K562 (cell line): Measurements from ENCODE around the gene IL12RB1. TPM values are rescaled to one million over a fixed set of nuclear protein-coding genes. Genes with fewer than 3 reads are reported as not detected.
A peak's percentile ranks its signal among the peaks of the same experiment; 100 is the strongest.

ENCODE experiments used
- ARID3A ChIP-seq: IDR thresholded peaks from 2 replicates; pipeline ENCODE4 v1.6.1; 2012; ENCODE audit warnings: low read depth, low read length, improper control_type of control experiment, borderline replicate concordance
- COPS2 ChIP-seq: fragments of 450-650 bp; conservative IDR thresholded peaks from 2 replicates; pipeline ENCODE4 v1.6.1; 2016; ENCODE audit warnings: mild to moderate bottlenecking, moderate library complexity
- EP400 ChIP-seq: fragments of 450-650 bp; IDR thresholded peaks from 2 replicates; pipeline ENCODE4 v1.6.1; 2017; ENCODE audit warnings: antibody characterized with exemption, mild to moderate bottlenecking, moderate library complexity
- HMGN3 ChIP-seq: IDR thresholded peaks from 2 replicates; pipeline ENCODE4 v1.6.1; 2011; ENCODE audit warnings: borderline replicate concordance, low read depth, mild to moderate bottlenecking, mixed read lengths, low read length; ENCODE audit not compliant: insufficient read length; ENCODE audit errors: extremely low read depth
- HNRNPLL ChIP-seq: fragments of 200-400 bp; formaldehyde crosslinking; IDR thresholded peaks from 2 replicates; pipeline ENCODE4 v1.6.1; 2017; ENCODE audit warnings: low read length, low read depth, mild to moderate bottlenecking; ENCODE audit not compliant: poor library complexity, severe bottlenecking
- MCM2 ChIP-seq: fragments of 450-650 bp; IDR thresholded peaks from 2 replicates; pipeline ENCODE4 v1.6.1; 2017; ENCODE audit warnings: low read depth, mild to moderate bottlenecking
- MYC ChIP-seq, 2 experiments: fragments of 250-450 bp in 1 of 2; sonication (Bioruptor Pico) in 1 of 2; IDR thresholded peaks; 2 replicates each; pipeline versions ENCODE4 v1.5.1 to v1.6.1; 2012 to 2021; ENCODE audit warnings: low read depth in 2 of 2, borderline replicate concordance in 1 of 2, improper control_type of control experiment in 1 of 2, low read length in 1 of 2, mild to moderate bottlenecking in 1 of 2, moderate library complexity in 1 of 2
- NELFE ChIP-seq: IDR thresholded peaks from 2 replicates; pipeline ENCODE4 v1.6.1; 2011; ENCODE audit warnings: mild to moderate bottlenecking; ENCODE audit not compliant: insufficient read depth, insufficient read length
- POLR2A ChIP-seq: fragments of 450-650 bp; conservative IDR thresholded peaks from 2 replicates; pipeline ENCODE4 v1.6.1; 2016
- PYGO2 ChIP-seq: fragments of 450-650 bp; IDR thresholded peaks from 2 replicates; pipeline ENCODE4 v1.6.1; 2016; ENCODE audit warnings: mild to moderate bottlenecking, missing genetic modification characterization, moderate library complexity, missing compliant biosample characterization
- SRF ChIP-seq, 2 experiments: fragments of 250-450, 450-650 bp in 1 of 2; sonication (Bioruptor Pico) in 1 of 2; sonication (generic) in 1 of 2; formaldehyde crosslinking; IDR thresholded peaks; 2 replicates each; pipeline versions ENCODE4 v1.5.0 to v1.5.1; 2020 to 2022; ENCODE audit warnings: mild to moderate bottlenecking in 1 of 2, missing genetic modification reagents in 1 of 2
- TOE1 ChIP-seq, 2 experiments: fragments of 450-650 bp in 1 of 2; sonication (generic) in 1 of 2; formaldehyde crosslinking in 1 of 2; IDR thresholded peaks; 2 replicates each; pipeline versions ENCODE4 v1.7.1 to v1.8.0; 2016 to 2022; ENCODE audit warnings: borderline replicate concordance in 2 of 2, mild to moderate bottlenecking in 2 of 2, antibody characterized with exemption in 1 of 2, inconsistent platforms in 1 of 2, low read depth in 1 of 2, missing genetic modification reagents in 1 of 2, moderate library complexity in 1 of 2
- ZNF133 ChIP-seq: fragments of 250-450 bp; sonication (Bioruptor Pico); IDR thresholded peaks from 2 replicates; pipeline ENCODE4 v1.4.0; 2020; ENCODE audit warnings: mild to moderate bottlenecking
- ZNF140 ChIP-seq: fragments of 250-450 bp; sonication (Bioruptor Pico); IDR thresholded peaks from 2 replicates; pipeline ENCODE4 v1.8.0; 2021; ENCODE audit warnings: moderate library complexity, mild to moderate bottlenecking, inconsistent platforms
- ZSCAN32 ChIP-seq: fragments of 450-650 bp; formaldehyde crosslinking; IDR thresholded peaks from 2 replicates; pipeline ENCODE4 v1.4.0; 2020; ENCODE audit warnings: mild to moderate bottlenecking, moderate library complexity
- polyA plus RNA-seq, 8 experiments: library from polyadenylated mRNA; depleted of rRNA in 4 of 8; stranded (reverse) in 5 of 8; unstranded in 3 of 8; fragments of >200 nt; fragmentation: Nextera tagmentation in 2 of 8; fragmentation: Illumina TruSeq in 1 of 8; extraction: Ambion mirVana in 2 of 8; extraction: Trizol in 1 of 8; gene quantifications; 2 replicates each; pipeline versions ENCODE4 v1.2.1 to v1.2.3, GENCODE V29; 2011 to 2014; ENCODE audit warnings: inconsistent platforms in 1 of 8, missing spikeins in 1 of 8
- total RNA-seq, 7 experiments: library from RNA; depleted of rRNA in 6 of 7; stranded (reverse); fragments of >200 nt in 6 of 7; fragmentation: Illumina TruSeq in 2 of 7; extraction: Trizol in 2 of 7; gene quantifications; 2 replicates each; pipeline versions ENCODE4 v1.2.1 to v1.2.3, GENCODE V29; 2011 to 2021; ENCODE audit warnings: low replicate concordance in 1 of 7
- TF ChIP-seq, protein P1 (sequence below): fragments of 250-450 bp; sonication (Bioruptor Pico); IDR thresholded peaks from 2 replicates; pipeline ENCODE4 v1.8.0; 2022; ENCODE audit warnings: inconsistent platforms
- TF ChIP-seq, protein P2 (sequence below): fragments of 250-450 bp; sonication (Bioruptor Pico); IDR thresholded peaks from 2 replicates; pipeline ENCODE4 v1.4.0; 2020

The IL12RB1 gene
- total and polyA plus RNA-seq, 9 of the 15 experiments (the other 6 are each of a cell fraction or from before 2014, with no cell fraction given) = 0.04 to 0.07 (median 0.06) TPM; not detected in 5

GRCh38 chr19:18058208-18059009 is 28.3 kb downstream of the IL12RB1 start (continued):
- TF ChIP-seq, protein P1, sequence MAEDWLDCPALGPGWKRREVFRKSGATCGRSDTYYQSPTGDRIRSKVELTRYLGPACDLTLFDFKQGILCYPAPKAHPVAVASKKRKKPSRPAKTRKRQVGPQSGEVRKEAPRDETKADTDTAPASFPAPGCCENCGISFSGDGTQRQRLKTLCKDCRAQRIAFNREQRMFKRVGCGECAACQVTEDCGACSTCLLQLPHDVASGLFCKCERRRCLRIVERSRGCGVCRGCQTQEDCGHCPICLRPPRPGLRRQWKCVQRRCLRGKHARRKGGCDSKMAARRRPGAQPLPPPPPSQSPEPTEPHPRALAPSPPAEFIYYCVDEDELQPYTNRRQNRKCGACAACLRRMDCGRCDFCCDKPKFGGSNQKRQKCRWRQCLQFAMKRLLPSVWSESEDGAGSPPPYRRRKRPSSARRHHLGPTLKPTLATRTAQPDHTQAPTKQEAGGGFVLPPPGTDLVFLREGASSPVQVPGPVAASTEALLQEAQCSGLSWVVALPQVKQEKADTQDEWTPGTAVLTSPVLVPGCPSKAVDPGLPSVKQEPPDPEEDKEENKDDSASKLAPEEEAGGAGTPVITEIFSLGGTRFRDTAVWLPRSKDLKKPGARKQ (CRISPR knock-in tag) = no peak
- TF ChIP-seq HNRNPLL = no peak
- TF ChIP-seq ZNF133 (CRISPR knock-in tag) = no peak
- TF ChIP-seq PYGO2 (tag) = no peak
- no peak for TF ChIP-seq MYC (IDR thresholded peaks at IDR 0.05; ENCODE audit: low read depth, low read length)
- TF ChIP-seq MYC (CRISPR knock-in tag; IDR thresholded peaks at IDR 0.05; ENCODE audit: borderline replicate concordance, low read depth) = no peak
- peak; percentile 52 for TF ChIP-seq HMGN3
- no peak for TF ChIP-seq POLR2A
- TF ChIP-seq, protein P2, sequence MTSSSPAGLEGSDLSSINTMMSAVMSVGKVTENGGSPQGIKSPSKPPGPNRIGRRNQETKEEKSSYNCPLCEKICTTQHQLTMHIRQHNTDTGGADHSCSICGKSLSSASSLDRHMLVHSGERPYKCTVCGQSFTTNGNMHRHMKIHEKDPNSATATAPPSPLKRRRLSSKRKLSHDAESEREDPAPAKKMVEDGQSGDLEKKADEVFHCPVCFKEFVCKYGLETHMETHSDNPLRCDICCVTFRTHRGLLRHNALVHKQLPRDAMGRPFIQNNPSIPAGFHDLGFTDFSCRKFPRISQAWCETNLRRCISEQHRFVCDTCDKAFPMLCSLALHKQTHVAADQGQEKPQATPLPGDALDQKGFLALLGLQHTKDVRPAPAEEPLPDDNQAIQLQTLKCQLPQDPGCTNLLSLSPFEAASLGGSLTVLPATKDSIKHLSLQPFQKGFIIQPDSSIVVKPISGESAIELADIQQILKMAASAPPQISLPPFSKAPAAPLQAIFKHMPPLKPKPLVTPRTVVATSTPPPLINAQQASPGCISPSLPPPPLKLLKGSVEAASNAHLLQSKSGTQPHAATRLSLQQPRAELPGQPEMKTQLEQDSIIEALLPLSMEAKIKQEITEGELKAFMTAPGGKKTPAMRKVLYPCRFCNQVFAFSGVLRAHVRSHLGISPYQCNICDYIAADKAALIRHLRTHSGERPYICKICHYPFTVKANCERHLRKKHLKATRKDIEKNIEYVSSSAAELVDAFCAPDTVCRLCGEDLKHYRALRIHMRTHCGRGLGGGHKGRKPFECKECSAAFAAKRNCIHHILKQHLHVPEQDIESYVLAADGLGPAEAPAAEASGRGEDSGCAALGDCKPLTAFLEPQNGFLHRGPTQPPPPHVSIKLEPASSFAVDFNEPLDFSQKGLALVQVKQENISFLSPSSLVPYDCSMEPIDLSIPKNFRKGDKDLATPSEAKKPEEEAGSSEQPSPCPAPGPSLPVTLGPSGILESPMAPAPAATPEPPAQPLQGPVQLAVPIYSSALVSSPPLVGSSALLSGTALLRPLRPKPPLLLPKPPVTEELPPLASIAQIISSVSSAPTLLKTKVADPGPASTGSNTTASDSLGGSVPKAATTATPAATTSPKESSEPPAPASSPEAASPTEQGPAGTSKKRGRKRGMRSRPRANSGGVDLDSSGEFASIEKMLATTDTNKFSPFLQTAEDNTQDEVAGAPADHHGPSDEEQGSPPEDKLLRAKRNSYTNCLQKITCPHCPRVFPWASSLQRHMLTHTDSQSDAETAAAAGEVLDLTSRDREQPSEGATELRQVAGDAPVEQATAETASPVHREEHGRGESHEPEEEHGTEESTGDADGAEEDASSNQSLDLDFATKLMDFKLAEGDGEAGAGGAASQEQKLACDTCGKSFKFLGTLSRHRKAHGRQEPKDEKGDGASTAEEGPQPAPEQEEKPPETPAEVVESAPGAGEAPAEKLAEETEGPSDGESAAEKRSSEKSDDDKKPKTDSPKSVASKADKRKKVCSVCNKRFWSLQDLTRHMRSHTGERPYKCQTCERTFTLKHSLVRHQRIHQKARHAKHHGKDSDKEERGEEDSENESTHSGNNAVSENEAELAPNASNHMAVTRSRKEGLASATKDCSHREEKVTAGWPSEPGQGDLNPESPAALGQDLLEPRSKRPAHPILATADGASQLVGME (CRISPR knock-in tag) = no peak
- no peak; a peak in 1 of 4 replicates for TF ChIP-seq SRF (CRISPR knock-in tag; IDR thresholded peaks at IDR 0.05)
- TF ChIP-seq EP400 = peak; percentile 52
- TF ChIP-seq MCM2 = no peak
- TF ChIP-seq TOE1 (IDR thresholded peaks at IDR 0.05; ENCODE audit: borderline replicate concordance) = peak; percentile 41; the same call in 1 of the 2 replicates
- TF ChIP-seq TOE1 (CRISPR knock-in tag; IDR thresholded peaks at IDR 0.05; ENCODE audit: borderline replicate concordance, low read depth) = no peak
- no peak for TF ChIP-seq ARID3A
- no peak for TF ChIP-seq ZNF140
- TF ChIP-seq COPS2 = no peak
- TF ChIP-seq ZSCAN32 = no peak
- no peak for TF ChIP-seq NELFE
